Aorta (tissue), 5 donors: ENCODE results near the gene KRT78. TPM values are rescaled to one million over a fixed set of nuclear protein-coding genes. Genes with fewer than 3 reads are reported as not detected.

Experiments
- ATAC-seq: fragments of 200-7000 bp; cut with Tn5 transposase; one replicate; pipeline ENCODE4 v1.9.1; 2022; ENCODE audit warnings: moderate library complexity; ENCODE audit not compliant: low FRiP score
- DNase-seq, 2 donors: peaks; one replicate each; pipeline ENCODE4 v3.0.0-alpha.2; 2020
- H3K27ac ChIP-seq, 2 donors: one replicate each; pipeline ENCODE4 v1.5.1; 2013; ENCODE audit warnings: low read length in 2 of 2, mild to moderate bottlenecking in 2 of 2, moderate library complexity in 2 of 2, control low read depth in 1 of 2, inconsistent platforms in 1 of 2, low read depth in 1 of 2
- H3K27me3 ChIP-seq, 2 donors: one replicate each; pipeline ENCODE4 v1.6.1; 2013; ENCODE audit warnings: control low read depth in 1 of 2, low read length in 1 of 2, mild to moderate bottlenecking in 1 of 2, moderate library complexity in 1 of 2; ENCODE audit not compliant: insufficient read depth in 2 of 2, control insufficient read depth in 1 of 2
- H3K36me3 ChIP-seq, 2 donors: one replicate each; pipeline ENCODE4 v1.6.1; 2013; ENCODE audit warnings: control low read depth in 1 of 2, low read length in 1 of 2, mild to moderate bottlenecking in 1 of 2; ENCODE audit not compliant: insufficient read depth in 2 of 2, control insufficient read depth in 1 of 2
- H3K4me1 ChIP-seq, 2 donors: one replicate each; pipeline ENCODE4 v1.6.1; 2013; ENCODE audit warnings: low read length in 2 of 2, control low read depth in 1 of 2, mild to moderate bottlenecking in 1 of 2, moderate library complexity in 1 of 2; ENCODE audit not compliant: insufficient read depth in 2 of 2, control insufficient read depth in 1 of 2
- H3K4me3 ChIP-seq, 2 donors: one replicate each; pipeline ENCODE4 v1.5.1; 2013; ENCODE audit warnings: low read length in 2 of 2, control low read depth in 1 of 2, mild to moderate bottlenecking in 1 of 2
- H3K9me3 ChIP-seq: one replicate; pipeline ENCODE4 v1.6.1; 2013; ENCODE audit warnings: mild to moderate bottlenecking, low read length; ENCODE audit not compliant: control insufficient read depth
- whole genome bisulfite sequencing, 2 donors: extraction: QIAGEN DNeasy Blood & Tissue Kit; methylation state at CpG; one replicate each; pipeline ENCODE4 v1.1.7; 2013; 5-methylcytosine and 5-hydroxymethylcytosine counted together
- intact Hi-C, 2 donors: fragments of 100-400 bp; cut with DNase I; formaldehyde crosslinking; loops; one replicate each; pipeline versions ENCODE4 v1.14.2 to v1.15.0; 2022
- polyA plus RNA-seq, 2 donors: library from polyadenylated mRNA; stranded (reverse); fragments of 200-250 nt; gene quantifications; one replicate each; pipeline ENCODE4 v1.2.3, GENCODE V29; 2013
- total RNA-seq, 2 donors: library from RNA; stranded (reverse); fragmentation: NEBNext Ultra II Directional; extraction: Animal tissue kit (Norgen Biotek cat#: 25700); gene quantifications; one replicate each; pipeline ENCODE4 v1.2.1, GENCODE V29; 2021
- donor health status: healthy with polysubstance abuse.
- donor health status: Bipolar disorder and iron deficiency.
- donor health status: DM: no; HTN: no; CAD: no.
- donor health status: DM: no; HTN: no; CAD: no.
- donor health status: DM: yes; HTN: yes; CAD: no.

Gene KRT78
- total and polyA plus RNA-seq, 4 donors = 0.10 to 2.0 TPM; not detected in 2

DNA sequence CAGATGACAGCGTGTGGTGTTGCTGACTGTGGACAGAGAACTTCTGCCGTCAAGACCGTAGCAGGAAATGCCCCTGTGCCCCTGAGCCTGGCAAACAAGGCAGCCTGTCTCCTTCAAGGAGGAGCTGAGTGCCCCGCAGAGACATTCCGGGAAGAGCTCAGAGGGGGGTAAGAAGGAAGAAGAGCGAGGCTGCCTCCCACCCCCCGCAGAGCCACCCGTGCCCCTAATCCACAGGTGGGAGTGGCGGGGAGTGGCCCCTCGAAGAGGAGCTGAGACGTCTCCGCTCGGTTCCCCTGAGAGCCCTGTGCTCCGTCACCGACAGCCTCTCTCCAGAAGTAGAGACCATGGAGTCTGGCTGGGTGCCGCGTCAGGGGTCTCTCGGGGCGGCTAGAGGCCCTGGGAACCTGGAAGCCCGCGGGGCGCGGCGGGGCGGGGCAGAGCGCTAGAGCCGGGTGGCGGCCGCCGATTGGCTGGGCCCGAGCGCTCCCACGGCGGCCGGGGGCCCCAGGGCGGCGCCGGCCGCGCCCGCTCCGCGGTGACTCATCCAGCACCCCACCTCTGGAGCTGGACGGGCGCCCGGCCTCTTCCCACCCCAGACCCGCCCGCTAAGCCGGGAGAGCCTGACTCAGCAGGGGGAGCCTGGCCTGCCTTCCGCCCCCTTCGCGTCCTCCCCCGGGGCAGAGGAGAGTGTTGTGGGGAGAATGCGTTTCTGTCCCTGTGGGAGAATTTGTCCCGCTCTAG, 25.2 kb upstream of the KRT78 start:
- Histone ChIP-seq H3K27ac (peak overlapping the region in 1 of 2 donors; percentile 31), H3K36me3 (no peaks in the 10 kb centered on the region), H3K9me3 (no peaks in the 10 kb centered on the region), H3K27me3 (no peaks in the 10 kb centered on the region), H3K4me3 (no peak overlapping the region), H3K4me1 (no peaks in the 10 kb centered on the region)
- intact Hi-C loops = loop anchor here in 1 of 2 donors (2.0 kb wide), 1 partner anchor 725 kb away; no protein-coding TSS in a partner anchor
- 2% methylated on average over 28 to 55 of the region's 55 CpGs for WGBS, 2 donors
- ATAC-seq (peak; percentile 72), DNase-seq (peak; percentile 94 to 96)

DNA sequence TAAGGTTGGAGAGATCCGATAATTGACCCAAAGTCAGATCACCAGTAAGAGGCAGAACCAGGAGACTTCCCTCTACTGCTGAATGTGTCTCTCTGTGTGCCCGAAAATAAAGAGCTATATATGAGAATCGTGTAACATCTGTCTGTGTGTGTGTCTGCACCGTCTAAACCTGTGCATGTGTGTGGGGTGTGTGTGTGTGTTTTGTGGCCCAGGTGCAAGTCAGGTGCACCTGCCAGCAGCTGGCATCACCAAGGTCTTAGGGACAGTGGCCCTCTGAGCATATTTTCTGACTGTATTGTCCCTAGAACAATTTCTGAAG, 24.7 kb upstream of the KRT78 start:
- peak overlapping the region in 1 of 2 donors; percentile 31 for H3K27ac ChIP-seq
- DNase-seq = no peak
- H3K27me3 ChIP-seq = no peaks in the 10 kb centered on the region
- H3K36me3 ChIP-seq = no peaks in the 10 kb centered on the region
- 81 to 83% methylated on average over 4 of the region's 4 CpGs for WGBS, 2 donors
- ATAC-seq = no peak
- H3K4me1 ChIP-seq = no peaks in the 10 kb centered on the region
- intact Hi-C loops = no loop called here
- no peaks in the 10 kb centered on the region for H3K9me3 ChIP-seq
- no peak overlapping the region for H3K4me3 ChIP-seq

DNA sequence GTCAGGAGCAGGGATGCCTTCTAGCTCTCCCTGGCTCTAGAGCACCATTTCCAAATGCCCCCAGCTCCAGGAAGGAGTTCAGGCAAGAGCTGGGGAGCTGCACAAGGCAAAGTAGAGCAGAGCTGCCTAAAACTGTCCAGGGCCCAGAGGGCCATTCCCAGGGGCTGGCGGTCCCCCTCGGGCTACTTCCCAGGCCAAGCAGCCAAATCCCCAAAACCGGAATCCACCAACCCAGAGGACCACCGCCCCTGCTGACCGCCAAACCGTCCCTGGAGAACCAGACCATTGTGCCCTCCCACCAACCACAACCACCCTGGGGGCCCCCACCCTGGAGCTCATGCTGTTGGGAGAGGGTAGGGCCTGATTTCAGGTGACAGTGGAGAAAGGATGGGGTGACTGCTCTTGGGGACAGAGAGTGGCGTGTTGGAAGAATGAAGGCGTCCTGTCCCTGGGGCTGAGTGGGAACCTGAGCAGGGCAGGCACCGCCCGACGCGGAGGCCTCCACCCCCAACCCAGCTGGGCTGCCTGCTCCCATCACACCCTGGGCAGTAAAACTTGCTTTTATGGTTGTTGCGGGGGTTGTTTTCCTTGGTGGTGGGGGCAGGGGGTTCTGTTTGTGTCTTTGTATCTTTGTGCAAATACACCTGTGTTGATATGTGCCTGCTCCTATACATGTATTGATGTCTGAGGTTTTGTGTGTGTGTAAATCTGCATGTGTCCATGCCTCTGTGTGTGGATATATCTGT, 24.0 kb upstream of the KRT78 start:
- WGBS, 2 donors = 94 to 99% methylated on average over 13 of the region's 13 CpGs
- H3K4me3 ChIP-seq = no peak overlapping the region
- H3K36me3 ChIP-seq = no peaks in the 10 kb centered on the region
- H3K9me3 ChIP-seq = no peaks in the 10 kb centered on the region
- no peak overlapping the region for H3K27ac ChIP-seq
- DNase-seq (peak in 1 of 2 donors; percentile 36), ATAC-seq (no peak)
- H3K27me3 ChIP-seq = no peaks in the 10 kb centered on the region
- no peaks in the 10 kb centered on the region for H3K4me1 ChIP-seq
- intact Hi-C loops = no loop called here

DNA sequence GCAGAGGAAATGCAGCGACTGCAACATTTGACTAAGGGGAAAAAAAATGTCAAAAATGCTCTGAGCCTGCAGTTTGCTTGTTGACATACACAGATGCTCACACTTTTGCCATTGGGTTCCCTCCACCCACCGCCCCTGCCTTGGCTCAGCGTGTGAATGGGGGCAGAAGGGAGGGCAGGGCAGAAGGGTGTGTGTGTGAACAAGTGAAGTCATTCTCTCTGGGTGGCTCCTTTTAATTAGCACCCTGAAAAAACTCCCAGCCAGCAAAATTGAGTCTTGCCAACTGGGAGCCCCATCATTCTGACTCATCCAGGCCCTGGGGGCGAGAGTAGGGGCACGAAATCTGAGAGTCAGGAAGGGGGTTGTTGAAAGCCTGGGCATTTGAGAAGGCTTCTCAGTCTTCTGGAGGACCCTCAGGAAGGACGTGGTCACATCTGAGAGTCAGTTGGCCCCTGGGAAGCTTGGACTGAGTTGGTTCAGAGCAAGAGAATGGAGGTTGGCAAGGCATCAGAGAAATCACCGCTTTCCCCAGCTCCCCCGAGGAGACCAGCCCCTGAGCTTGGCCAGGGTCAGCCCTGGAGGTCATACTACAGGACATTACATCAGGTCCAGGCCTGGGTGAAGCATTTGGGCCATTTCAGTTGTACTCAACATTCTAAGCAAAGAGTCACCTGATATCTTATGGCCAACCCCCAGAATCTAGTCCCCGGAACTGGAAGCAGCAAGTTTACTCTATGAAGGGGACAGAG, 22.7 kb upstream of the KRT78 start:
- H3K4me3 ChIP-seq = no peak overlapping the region
- H3K36me3 ChIP-seq = no peaks in the 10 kb centered on the region
- DNase-seq (peak; percentile 63 to 84), ATAC-seq (no peak)
- no peaks in the 10 kb centered on the region for H3K27me3 ChIP-seq
- H3K27ac ChIP-seq = no peak overlapping the region
- H3K9me3 ChIP-seq = no peaks in the 10 kb centered on the region
- H3K4me1 ChIP-seq = no peaks in the 10 kb centered on the region
- intact Hi-C loops = no loop called here
- 64 to 71% methylated on average over 9 of the region's 9 CpGs for WGBS, 2 donors

DNA sequence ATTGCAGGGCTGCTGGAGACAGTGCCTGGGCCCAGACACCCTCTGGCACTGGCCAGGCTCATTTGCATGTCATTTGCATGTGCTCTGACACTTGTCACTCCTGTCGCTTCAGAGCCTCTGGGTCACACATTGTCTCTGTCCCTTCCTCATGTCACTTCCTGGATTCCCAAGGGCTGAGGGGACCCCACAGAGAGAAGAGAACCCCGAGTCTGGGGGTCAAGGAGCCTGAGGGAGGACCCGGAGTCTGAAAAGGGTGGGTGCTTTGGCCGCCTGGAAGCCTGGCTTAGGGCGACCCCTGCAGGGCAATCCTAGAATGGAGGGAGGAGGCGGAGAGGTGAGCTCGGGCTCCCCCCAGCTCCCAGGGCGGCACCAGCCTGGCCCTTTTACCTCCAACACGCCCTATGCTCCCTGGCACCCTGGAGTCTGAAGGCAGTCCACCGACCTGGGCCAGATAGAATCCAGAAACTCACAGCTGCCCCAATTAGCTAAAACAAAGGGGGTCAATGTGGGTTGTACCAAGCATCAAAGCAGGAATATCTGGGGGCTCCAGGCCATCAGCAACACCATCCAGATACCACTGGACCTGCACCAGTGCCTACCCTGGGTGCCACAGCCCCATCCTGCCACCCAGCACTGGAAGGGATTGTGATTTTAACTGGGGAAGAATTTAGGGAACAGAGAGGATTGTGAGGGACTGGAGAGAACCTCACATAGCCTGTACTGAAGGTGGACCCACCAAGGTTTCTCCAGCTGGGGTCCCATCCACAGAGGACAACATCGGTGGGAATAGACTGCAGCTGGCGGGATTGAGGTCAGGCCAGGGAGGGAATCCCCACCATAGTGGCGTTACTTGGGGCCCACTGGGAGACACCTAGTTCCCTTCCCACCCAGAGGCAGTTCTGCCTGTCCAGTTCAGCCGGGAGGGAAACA, 21.8 kb upstream of the KRT78 start:
- no peaks in the 10 kb centered on the region for H3K4me1 ChIP-seq
- DNase-seq = peak in 1 of 2 donors; percentile 64

DNA sequence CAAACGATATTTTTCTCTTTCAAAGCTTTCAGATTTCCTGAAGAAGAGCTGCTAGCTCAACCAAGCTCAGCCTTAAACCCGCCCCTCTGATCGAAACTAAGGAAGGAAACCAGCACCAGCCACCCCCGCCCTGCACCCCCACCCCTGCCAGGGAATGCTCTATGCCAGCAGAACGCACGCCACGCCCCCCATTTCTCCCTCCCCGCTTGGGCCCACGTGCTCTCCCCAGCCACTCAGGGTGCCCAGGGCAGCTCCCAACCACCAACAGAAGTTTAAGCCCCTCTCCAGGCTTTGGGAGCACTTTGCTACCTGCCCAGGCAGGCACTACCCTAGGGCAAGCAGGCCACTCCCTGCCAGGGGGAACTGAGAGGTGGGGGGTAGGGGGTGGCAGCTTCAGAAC, 18.8 kb upstream of the KRT78 start:
- DNase-seq (peak; percentile 86 to 88), ATAC-seq (no peak)
- Histone ChIP-seq H3K36me3 (no peaks in the 10 kb centered on the region), H3K27ac (no peak overlapping the region), H3K4me3 (no peak overlapping the region), H3K4me1 (no peaks in the 10 kb centered on the region), H3K9me3 (no peaks in the 10 kb centered on the region), H3K27me3 (no peaks in the 10 kb centered on the region)
- intact Hi-C loops = no loop called here
- 25 to 54% methylated on average over 9 of the region's 9 CpGs for WGBS, 2 donors

More for the DNA sequence above, 21.8 kb upstream of the KRT78 start:
- no peak overlapping the region for H3K4me3 ChIP-seq
- H3K27me3 ChIP-seq = no peaks in the 10 kb centered on the region
- H3K9me3 ChIP-seq = no peaks in the 10 kb centered on the region
- ATAC-seq = no peak
- WGBS, 2 donors = 65 to 72% methylated on average over 14 of the region's 14 CpGs
- no peaks in the 10 kb centered on the region for H3K36me3 ChIP-seq
- H3K27ac ChIP-seq = no peak overlapping the region
- intact Hi-C loops = no loop called here

DNA sequence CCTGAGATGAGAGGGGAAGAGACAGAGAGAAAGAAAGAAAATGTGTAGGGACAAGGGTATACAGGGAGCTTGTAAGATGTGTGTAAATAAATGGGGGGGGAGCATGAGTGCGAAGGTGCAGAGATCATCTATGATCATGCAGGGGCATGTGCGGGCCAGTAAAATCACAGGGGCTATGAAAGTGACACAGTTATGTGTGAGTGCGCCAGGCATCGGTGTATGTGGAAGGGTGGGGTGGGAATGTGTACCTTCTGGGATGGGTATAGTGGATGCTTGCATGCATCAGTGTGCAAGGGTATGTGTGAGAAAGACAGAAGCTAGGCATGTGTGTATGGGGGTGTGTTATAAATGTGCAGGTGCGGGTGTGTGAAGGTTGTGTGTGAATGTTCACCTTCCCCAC, 18.4 kb upstream of the KRT78 start:
- H3K4me3 ChIP-seq = no peak overlapping the region
- H3K4me1 ChIP-seq = no peaks in the 10 kb centered on the region
- no peak for DNase-seq
- no peak for ATAC-seq
- 94 to 95% methylated on average over 5 of the region's 5 CpGs for WGBS, 2 donors
- intact Hi-C loops = no loop called here
- H3K27ac ChIP-seq = no peak overlapping the region
- no peaks in the 10 kb centered on the region for H3K36me3 ChIP-seq
- no peaks in the 10 kb centered on the region for H3K27me3 ChIP-seq
- no peaks in the 10 kb centered on the region for H3K9me3 ChIP-seq
